Colonic mucosa (tissue), 4 donors: ENCODE data around the gene RGMB. TPM values are rescaled to one million over a fixed set of nuclear protein-coding genes. Genes with fewer than 3 reads are reported as not detected.

Experiments
- DNase-seq: peaks from one replicate; pipeline ENCODE4 v3.0.0-alpha.2; 2020
- H3K27ac ChIP-seq: fragments of 200-600 bp; one replicate; pipeline ENCODE4 v1.8.0; 2021
- H3K27me3 ChIP-seq: fragments of 200-600 bp; one replicate; pipeline ENCODE4 v1.8.0; 2021
- H3K36me3 ChIP-seq: fragments of 200-600 bp; one replicate; pipeline ENCODE4 v1.8.0; 2021
- H3K4me1 ChIP-seq: fragments of 200-600 bp; one replicate; pipeline ENCODE4 v1.8.0; 2021; ENCODE audit warnings: mild to moderate bottlenecking
- H3K4me3 ChIP-seq: fragments of 200-600 bp; one replicate; pipeline ENCODE4 v1.8.0; 2021
- H3K9ac ChIP-seq, 2 donors: one replicate each; pipeline ENCODE4 v1.7.0; 2013; ENCODE audit warnings: control low read depth in 2 of 2, low read depth in 2 of 2, low read length in 2 of 2
- H3K9me3 ChIP-seq: fragments of 200-600 bp; one replicate; pipeline ENCODE4 v1.8.0; 2021
- intact Hi-C: fragments of 100-400 bp; cut with DNase I; formaldehyde crosslinking; loops from one replicate; pipeline ENCODE4 v1.14.1; 2022
- total RNA-seq, 2 donors: library from RNA; stranded (reverse); fragmentation: NEBNext Ultra II Directional in 1 of 2; extraction: Animal tissue kit (Norgen Biotek cat#: 25700) in 1 of 2; gene quantifications; one replicate each; pipeline ENCODE4 v1.2.1, GENCODE V29; 2021
- TF ChIP-seq, protein P1 (sequence below): fragments of 200-600 bp; IDR thresholded peaks from one replicate; pipeline ENCODE4 v1.8.0; 2022; ENCODE audit warnings: antibody characterized with exemption, mild to moderate bottlenecking
- donor health status: healthy.
- donor health status: DM: no; HTN: no; CAD: no.
- donor health status: DM: no; HTN: no; CAD: no.

The RGMB gene
- total RNA-seq, 2 donors from 2014 or later: 67.7 to 69.6 TPM

DNA sequence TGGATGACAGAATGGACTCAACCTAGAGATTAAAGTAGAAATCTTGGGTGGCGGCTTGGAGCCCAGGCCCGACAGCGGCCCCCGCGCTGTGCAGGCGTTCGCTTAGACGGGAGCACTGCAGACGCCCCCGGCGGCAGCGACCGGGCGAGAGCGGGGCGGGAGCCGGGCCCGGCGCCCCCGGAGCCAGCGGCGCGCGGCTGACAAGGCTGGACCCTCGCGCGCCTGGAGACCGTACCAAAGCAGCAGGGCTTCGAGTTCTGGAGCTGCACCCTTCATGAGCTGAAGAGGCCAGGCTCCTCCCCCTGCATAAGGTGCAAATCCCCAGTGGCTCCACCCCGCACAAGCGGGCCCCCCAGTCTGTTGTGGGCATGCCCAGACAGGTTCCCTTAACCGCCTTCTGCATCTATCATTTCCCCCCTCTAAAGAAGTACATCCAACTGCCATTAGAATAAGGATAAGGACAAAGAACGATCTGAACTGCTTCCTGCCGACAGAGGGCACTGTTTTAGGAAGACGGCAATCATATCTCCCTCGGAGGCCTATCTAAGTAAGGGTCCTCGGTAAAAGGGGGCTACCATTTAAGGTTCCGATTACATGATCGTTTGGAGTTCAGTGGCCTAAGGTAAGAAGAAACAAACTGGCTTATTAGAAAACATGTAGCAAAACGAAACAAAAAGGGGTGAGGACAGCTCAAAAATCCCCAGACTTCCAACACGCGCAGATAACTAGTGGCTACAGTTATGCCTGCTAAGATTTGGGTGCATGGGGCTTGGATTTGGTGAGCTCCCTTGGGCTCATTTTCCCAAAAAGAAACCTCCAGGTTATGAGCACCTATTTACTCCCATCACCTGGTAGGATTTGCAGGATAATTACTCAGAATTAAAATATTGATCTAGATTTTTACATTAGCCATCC, 66.3 kb downstream of the RGMB start:
- Histone ChIP-seq H3K4me3 (peak overlapping the region; percentile 22), H3K27ac (no peak overlapping the region), H3K27me3 (no peaks in the 10 kb centered on the region), H3K36me3 (no peaks in the 10 kb centered on the region), H3K4me1 (no peaks in the 10 kb centered on the region), H3K9me3 (no peaks in the 10 kb centered on the region), H3K9ac (no peak overlapping the region)
- intact Hi-C loops: no loop called here
- TF ChIP-seq, protein P1, sequence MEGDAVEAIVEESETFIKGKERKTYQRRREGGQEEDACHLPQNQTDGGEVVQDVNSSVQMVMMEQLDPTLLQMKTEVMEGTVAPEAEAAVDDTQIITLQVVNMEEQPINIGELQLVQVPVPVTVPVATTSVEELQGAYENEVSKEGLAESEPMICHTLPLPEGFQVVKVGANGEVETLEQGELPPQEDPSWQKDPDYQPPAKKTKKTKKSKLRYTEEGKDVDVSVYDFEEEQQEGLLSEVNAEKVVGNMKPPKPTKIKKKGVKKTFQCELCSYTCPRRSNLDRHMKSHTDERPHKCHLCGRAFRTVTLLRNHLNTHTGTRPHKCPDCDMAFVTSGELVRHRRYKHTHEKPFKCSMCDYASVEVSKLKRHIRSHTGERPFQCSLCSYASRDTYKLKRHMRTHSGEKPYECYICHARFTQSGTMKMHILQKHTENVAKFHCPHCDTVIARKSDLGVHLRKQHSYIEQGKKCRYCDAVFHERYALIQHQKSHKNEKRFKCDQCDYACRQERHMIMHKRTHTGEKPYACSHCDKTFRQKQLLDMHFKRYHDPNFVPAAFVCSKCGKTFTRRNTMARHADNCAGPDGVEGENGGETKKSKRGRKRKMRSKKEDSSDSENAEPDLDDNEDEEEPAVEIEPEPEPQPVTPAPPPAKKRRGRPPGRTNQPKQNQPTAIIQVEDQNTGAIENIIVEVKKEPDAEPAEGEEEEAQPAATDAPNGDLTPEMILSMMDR: no peak
- peak; percentile 24 for DNase-seq

DNA sequence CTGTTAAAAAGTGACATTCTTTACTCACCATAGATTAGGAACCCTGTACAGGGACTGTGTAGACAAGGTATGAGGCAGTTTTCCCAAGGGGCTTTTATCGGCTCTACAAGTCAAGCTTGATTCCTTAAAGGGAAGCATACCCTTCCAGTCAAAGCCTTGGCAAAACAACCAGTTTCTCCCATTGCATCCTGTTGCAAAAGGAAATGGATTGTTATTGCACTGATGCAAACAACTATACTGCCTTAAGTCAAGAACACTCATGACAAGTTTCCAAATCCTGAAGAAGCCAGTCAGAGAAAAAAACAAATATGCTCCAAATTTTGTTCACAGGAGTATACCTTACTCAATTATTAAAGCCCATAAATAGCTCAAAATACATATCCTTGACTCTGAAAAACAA, 67.5 kb downstream of the RGMB start:
- TF ChIP-seq, protein P1: no peak
- no peaks in the 10 kb centered on the region for H3K4me1 ChIP-seq
- H3K27me3 ChIP-seq: no peaks in the 10 kb centered on the region
- intact Hi-C loops: no loop called here
- no peaks in the 10 kb centered on the region for H3K9me3 ChIP-seq
- H3K36me3 ChIP-seq: no peaks in the 10 kb centered on the region
- H3K9ac ChIP-seq: no peak overlapping the region
- H3K27ac ChIP-seq: no peak overlapping the region
- no peak overlapping the region for H3K4me3 ChIP-seq
- no peak for DNase-seq

DNA sequence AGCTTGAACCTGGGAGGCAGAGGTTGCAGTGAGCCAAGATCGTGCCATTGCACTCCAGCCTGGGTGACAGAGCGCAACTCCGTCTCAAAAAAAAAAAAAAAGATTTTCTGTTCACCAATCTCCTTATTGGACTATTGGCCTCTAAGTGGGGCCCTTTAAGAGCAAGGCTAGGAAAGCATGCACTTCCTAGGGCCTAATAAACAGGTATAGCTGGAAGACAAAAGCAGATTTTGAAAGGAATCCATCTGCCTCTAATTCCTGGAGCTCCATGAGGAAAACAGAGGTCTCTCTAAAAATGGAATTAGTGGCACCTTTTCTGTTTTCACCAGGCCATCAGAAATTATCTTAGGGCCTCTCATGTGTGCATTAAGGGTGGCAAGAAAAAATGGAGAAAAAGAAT, 70.0 kb downstream of the RGMB start:
- TF ChIP-seq, protein P1: no peak
- H3K27me3 ChIP-seq: no peaks in the 10 kb centered on the region
- H3K27ac ChIP-seq: no peak overlapping the region
- no peaks in the 10 kb centered on the region for H3K36me3 ChIP-seq
- H3K9ac ChIP-seq: no peak overlapping the region
- H3K4me1 ChIP-seq: no peaks in the 10 kb centered on the region
- no peak overlapping the region for H3K4me3 ChIP-seq
- intact Hi-C loops: no loop called here
- H3K9me3 ChIP-seq: no peaks in the 10 kb centered on the region
- no peak for DNase-seq

DNA sequence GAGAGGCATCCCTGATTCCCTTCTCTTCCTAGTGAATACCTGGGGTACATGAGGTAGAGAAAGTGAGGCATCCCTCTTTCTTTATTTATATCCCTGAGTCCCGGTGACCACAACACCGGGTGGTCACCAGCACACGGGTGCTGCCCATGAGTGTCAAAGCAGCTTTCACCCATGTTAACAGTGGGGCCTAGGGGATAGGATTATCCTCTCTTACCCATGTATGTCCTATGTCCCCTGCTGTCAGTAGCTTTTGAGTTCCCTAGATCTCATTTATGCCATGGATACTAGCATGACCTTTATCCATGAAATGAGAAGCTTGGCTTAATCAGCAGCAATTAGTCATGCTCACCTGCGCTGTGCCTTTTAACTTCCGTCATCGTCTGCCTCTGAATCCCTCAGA, 71.4 kb downstream of the RGMB start:
- Histone ChIP-seq H3K27ac (no peak overlapping the region), H3K4me1 (no peaks in the 10 kb centered on the region), H3K27me3 (no peaks in the 10 kb centered on the region), H3K9me3 (no peaks in the 10 kb centered on the region), H3K9ac (no peak overlapping the region), H3K4me3 (no peak overlapping the region), H3K36me3 (no peaks in the 10 kb centered on the region)
- DNase-seq: no peak
- intact Hi-C loops: no loop called here
- TF ChIP-seq, protein P1: no peak

DNA sequence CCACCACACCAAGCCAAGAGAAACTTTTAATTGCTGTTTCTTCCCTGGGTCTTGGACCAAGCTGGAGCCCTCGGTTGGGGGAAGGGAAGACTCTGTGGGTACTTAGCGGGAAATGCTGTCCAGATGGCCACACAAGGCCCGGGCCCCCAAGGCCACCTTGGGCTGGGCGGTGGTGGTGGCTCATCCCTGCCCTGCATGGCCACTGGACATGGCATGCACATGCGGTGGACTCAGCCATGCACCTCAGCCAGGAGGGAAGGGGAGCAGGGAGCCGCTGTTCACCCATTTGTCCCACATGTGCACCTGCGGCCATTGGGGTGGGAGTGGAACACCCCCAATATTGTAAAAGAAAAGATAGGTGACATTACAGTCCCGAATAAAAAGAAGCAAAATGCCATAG, 72.4 kb downstream of the RGMB start:
- intact Hi-C loops: no loop called here
- no peaks in the 10 kb centered on the region for H3K36me3 ChIP-seq
- no peak for DNase-seq
- TF ChIP-seq, protein P1: no peak
- H3K27me3 ChIP-seq: no peaks in the 10 kb centered on the region
- H3K27ac ChIP-seq: no peak overlapping the region
- H3K4me1 ChIP-seq: no peaks in the 10 kb centered on the region
- no peak overlapping the region for H3K4me3 ChIP-seq
- no peak overlapping the region for H3K9ac ChIP-seq
- no peaks in the 10 kb centered on the region for H3K9me3 ChIP-seq

Other genes starting within 250 kb of the RGMB start
- 10 to 100 TPM; 29.1 to 47.3 TPM for gene CHD1, start 155.3 kb downstream of the RGMB start, total RNA-seq